Posterior cingulate gyrus (tissue), 11 donors: ENCODE results near the gene TTC28.
A peak's percentile ranks its signal among the peaks of the same experiment; 100 is the strongest.

Source experiments
- DNase-seq, 10 donors: peaks; one replicate each; pipeline versions ENCODE4 v3.0.0 to v3.0.0-alpha.2; 2020 to 2021; ENCODE audit warnings: mixed read lengths in 3 of 10
- intact Hi-C: fragments of 100-400 bp; cut with DNase I; formaldehyde crosslinking; loops from one replicate; pipeline ENCODE4 v1.15.1; 2023

TTC28 gene

GRCh38 chr22:28331695-28332094, 347.9 kb downstream of the TTC28 start:
- intact Hi-C loops, result no loop called here

GRCh38 chr22:28329186-28330073, 350.2 kb downstream of the TTC28 start:
- intact Hi-C loops, result no loop called here

More at GRCh38 chr22:28331695-28332094, 347.9 kb downstream of the TTC28 start:
- DNase-seq, result no peak

GRCh38 chr22:28328756-28329155, 350.9 kb downstream of the TTC28 start:
- intact Hi-C loops, result no loop called here
- DNase-seq, result no peak

More at GRCh38 chr22:28329186-28330073, 350.2 kb downstream of the TTC28 start:
- DNase-seq, result no peak

GRCh38 chr22:28316014-28316413, 363.6 kb downstream of the TTC28 start:
- intact Hi-C loops, result no loop called here
- DNase-seq, result no peak

GRCh38 chr22:28314959-28315358, 364.7 kb downstream of the TTC28 start:
- DNase-seq, result no peak
- intact Hi-C loops, result no loop called here

GRCh38 chr22:28310299-28310698, 369.3 kb downstream of the TTC28 start:
- intact Hi-C loops, result no loop called here
- DNase-seq, result no peak

- peak in 1 of 10 donors; percentile 21 for DNase-seq
- intact Hi-C loops, result no loop called here
These were observed 379.9 kb downstream of the TTC28 start for GRCh38 chr22:28299753-28300152.

- intact Hi-C loops, result no loop called here
- DNase-seq, result no peak
These were observed 380.3 kb downstream of the TTC28 start for GRCh38 chr22:28299309-28299708.

- intact Hi-C loops, result no loop called here
- DNase-seq, result peak in 6 of 10 donors; percentile 10 to 88 (median 31)
These were observed 382.1 kb downstream of the TTC28 start for GRCh38 chr22:28297504-28297903.

- no peak for DNase-seq
- intact Hi-C loops, result no loop called here
These were observed 383.2 kb downstream of the TTC28 start for GRCh38 chr22:28296452-28296851.

GRCh38 chr22:28283068-28283654, 396.5 kb downstream of the TTC28 start:
- no peak for DNase-seq

GRCh38 chr22:28282405-28283067, 397.1 kb downstream of the TTC28 start:
- DNase-seq, result no peak

More at GRCh38 chr22:28283068-28283654, 396.5 kb downstream of the TTC28 start:
- intact Hi-C loops, result no loop called here

GRCh38 chr22:28279888-28280287, 399.8 kb downstream of the TTC28 start:
- intact Hi-C loops, result no loop called here

More at GRCh38 chr22:28282405-28283067, 397.1 kb downstream of the TTC28 start:
- intact Hi-C loops, result no loop called here

GRCh38 chr22:28269277-28269676, 410.4 kb downstream of the TTC28 start:
- intact Hi-C loops, result no loop called here
- DNase-seq, result no peak

More at GRCh38 chr22:28279888-28280287, 399.8 kb downstream of the TTC28 start:
- no peak for DNase-seq

GRCh38 chr22:28268850-28269249, 410.8 kb downstream of the TTC28 start:
- intact Hi-C loops, result no loop called here
- no peak for DNase-seq

- DNase-seq, result no peak
- intact Hi-C loops, result no loop called here
These were observed 411.5 kb downstream of the TTC28 start for GRCh38 chr22:28268171-28268570.

GRCh38 chr22:28260619-28261018, 419.0 kb downstream of the TTC28 start:
- intact Hi-C loops, result no loop called here
- DNase-seq, result no peak

- intact Hi-C loops, result no loop called here
- DNase-seq, result no peak
These were observed 419.8 kb downstream of the TTC28 start for GRCh38 chr22:28259774-28260312.

GRCh38 chr22:28254396-28254795, 425.2 kb downstream of the TTC28 start:
- no peak for DNase-seq
- intact Hi-C loops, result no loop called here

- DNase-seq, result no peak
- intact Hi-C loops, result loop anchor here (2.0 kb wide), 1 partner anchor 190 kb away; no protein-coding TSS in a partner anchor
These were observed 427.1 kb downstream of the TTC28 start for GRCh38 chr22:28252539-28252938.
